M059J (cell line): ENCODE measurements around the gene LRRC10B. TPM values are rescaled to one million over a fixed set of nuclear protein-coding genes. Genes with fewer than 3 reads are reported as not detected.
"Not testable (repeated sequence)": the region's sequence is repeated elsewhere in the genome, so short reads cannot be mapped to it uniquely, and the experiment has no call there.

Source experiments
- DNase-seq: peaks from one replicate; pipeline ENCODE4 v3.0.0-alpha.2; 2012; ENCODE audit warnings: low read depth
- total RNA-seq: library from RNA; depleted of rRNA; stranded (reverse); fragments of >200 nt; shearing (Covaris generic); gene quantifications from 2 replicates; pipeline ENCODE4 v1.2.3, GENCODE V29; 2014; rRNA removed

LRRC10B gene
- 0.64 and 2.4 TPM in 2 replicates for total RNA-seq

DNA sequence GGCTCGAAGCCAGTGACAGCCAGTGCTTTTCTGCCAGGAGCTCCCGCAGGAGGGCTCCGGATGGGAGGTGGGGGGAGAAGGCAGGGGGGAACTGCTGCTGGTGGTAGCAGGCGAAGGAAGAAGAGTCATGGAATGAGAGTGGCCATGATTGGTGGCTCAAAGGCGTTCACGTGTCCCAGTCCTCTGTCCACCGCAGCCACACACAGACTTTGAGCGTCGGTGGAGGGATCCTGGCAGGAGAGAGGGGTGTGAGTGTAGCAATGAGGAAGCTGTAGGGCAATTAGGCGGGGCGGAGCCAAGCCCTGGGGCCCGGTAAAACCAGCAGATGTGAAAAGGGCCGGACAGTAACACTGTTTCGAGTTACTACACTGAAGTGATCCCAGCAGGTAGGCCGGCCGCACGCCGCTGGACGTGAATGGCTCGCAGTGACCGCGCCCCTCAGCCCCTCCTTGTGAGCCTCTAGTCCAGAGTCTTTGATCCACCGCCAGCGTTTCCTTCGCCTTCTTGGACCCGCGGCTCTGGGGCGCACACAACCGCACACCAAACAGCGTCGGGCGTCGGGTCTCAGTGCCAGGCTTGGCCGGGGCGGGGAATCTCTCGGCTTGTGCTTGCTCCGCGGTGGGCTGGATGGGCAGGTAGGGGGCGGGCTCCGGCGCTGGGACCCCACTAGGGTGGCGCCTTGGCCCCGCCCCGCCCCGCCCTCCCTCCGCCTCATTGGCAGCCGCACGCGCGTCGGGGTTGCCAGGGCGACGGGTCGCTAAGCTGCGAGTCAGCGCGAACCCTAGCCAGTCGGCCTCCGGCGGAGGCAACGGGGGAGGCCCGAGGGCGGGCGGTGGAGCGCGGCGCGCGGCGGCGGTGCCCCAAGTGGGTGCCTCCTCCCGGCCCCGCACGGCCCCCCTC, at the start of gene LRRC10B:
Gene LRRC10B (plus strand): TSS at position 788 of the 900 bp plus-strand sequence. CDS start 250 bp downstream, outside the sequence.
- peak; percentile 48 for DNase-seq

DNA sequence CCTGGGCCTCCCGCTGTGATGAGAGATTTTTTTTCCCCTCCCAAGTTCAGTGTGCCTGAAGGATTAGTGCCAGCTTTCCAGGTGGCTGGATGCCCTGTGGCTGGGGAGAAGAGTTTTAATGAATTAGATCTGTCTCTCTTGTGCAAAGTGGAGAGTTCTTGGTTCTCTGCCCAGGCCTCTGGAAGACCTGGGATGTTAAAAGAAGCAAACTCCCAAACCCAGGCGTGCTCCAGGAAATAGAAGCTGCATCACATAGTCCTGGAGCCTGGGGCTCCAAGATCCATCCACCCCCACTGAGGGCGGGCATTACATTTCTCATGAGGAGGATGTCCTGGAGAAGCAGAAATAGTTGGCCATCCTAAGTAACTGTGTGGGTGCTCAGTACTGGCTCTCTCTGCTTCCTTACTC, 48.1 kb upstream of the LRRC10B start:
- DNase-seq: no peak

DNA sequence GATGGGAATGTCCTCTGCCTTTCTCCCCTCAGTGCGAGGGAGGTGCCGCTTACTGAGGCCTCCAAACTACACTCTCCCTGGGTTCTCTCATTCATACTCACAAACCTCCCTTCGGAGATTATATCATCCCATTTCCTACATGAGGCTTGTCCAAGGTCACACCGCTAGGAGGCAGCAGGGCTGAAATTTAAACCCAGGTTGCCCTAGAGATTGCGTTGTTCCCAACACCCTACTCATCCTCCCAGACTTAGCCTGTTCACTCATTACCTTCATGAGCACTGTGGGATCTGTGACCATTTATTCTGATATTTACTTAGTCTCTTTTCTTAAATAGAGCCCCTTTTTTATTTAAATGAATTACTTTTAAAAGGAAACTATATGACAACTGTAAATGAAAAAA, 47.6 kb upstream of the LRRC10B start:
- DNase-seq: no peak

DNA sequence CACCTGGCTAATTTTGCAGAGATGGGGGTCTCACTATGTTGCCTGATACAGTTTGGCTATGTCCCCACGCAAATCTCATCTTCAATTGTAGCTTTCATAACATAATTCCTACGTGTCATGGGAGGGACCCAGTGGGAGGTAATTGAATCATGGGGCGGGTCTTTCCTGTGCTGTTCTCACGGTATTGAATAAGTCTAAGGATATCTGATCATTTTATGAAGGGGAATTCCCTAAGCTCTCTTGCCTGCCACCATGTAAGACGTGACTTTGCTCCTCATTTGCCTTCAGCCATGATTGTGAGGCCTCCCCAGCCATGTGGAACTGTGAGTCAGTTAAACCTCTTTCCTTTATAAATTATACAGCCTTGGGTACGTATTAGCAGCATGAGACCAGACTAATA, 40.9 kb upstream of the LRRC10B start:
- DNase-seq: not testable (repeated sequence)

DNA sequence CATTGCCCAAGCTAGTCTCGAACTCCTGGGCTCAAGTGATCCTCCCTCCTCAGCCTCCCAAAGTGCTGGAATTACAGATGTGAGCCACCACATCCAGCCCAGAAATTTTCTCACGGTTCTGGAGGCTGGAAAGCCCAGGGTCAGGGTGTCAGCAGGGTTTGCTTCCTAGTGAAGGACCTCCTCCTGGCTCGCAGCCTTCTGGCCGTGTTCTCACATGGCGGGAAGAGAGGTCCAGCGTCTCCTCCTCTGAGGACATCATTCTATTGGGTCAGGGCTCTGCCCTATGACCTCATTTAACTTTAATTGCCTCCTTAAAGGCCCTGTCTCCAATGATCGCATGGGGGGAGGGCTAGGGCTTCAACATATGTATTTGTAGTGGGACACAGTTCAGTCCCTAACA, 40.5 kb upstream of the LRRC10B start:
- no peak for DNase-seq

DNA sequence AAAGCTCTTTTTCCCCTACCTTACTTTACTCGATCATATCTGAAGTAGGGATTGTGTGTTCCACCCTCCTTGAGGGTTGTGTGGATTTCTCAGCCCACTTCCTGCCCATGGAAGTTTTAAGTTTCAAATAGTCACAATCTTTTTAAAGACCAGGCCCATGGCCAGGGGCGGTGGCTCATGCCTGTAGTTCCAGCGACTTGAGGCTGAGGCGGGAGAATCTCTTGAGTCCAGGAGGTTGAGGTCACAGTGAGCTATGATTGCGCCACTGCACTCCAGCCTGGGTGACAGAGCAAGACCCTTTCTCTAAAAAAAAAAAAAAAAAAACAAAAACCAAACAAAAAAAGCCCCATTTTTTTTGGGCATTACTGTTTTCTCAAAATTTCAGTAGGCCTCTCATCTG, 36.3 kb upstream of the LRRC10B start:
- DNase-seq: peak; percentile 23

DNA sequence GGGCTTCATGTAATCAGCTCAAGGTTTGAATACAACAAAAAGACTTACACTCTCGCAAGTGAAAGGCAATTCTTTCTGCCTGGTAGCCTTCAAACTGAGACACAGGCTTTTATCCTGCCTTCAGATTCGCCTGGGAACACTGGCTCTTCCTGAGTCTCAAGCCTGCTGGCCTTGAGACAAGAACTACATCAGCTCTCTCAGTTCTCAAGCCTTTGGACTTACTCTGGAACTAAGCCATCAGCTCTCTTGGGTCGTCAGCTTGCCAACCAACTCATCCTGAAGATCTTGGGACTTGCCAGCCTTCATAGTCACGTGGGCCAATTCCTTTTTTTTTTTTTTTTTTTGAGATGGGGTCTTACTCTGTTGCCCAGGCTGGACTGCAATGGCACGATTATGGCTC, 35.7 kb upstream of the LRRC10B start:
- DNase-seq: no peak

DNA sequence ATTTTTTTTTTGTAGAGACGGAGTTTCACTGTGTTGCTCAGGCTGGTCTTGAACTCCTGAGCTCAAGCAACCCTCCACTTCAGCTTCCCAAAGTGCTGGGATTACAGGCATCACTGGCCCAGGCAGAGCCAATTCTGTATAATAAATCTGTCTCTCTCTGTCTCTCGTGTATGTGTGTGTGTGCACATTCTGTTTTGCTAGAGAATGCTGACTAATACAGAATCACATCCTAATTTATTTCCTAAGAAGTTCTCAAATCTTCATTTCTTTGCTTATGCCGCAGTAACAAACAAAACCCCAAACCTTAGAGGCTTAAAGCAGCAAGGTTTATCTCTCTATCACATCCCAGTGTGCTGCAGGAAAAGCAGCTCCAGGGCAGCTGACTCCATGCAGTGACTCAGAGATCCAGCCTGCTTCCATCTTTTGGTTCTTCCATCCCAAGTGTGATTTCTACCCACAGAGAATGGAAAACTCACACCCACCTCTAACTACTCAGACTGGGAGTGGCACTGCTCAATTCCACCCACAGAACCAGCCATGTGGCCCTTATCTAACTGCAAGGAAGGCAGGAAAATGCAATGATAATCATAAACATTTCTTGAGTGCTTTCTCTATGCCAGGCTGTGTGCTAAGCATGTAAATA, 35.1 kb upstream of the LRRC10B start:
- peak; percentile 24 for DNase-seq

DNA sequence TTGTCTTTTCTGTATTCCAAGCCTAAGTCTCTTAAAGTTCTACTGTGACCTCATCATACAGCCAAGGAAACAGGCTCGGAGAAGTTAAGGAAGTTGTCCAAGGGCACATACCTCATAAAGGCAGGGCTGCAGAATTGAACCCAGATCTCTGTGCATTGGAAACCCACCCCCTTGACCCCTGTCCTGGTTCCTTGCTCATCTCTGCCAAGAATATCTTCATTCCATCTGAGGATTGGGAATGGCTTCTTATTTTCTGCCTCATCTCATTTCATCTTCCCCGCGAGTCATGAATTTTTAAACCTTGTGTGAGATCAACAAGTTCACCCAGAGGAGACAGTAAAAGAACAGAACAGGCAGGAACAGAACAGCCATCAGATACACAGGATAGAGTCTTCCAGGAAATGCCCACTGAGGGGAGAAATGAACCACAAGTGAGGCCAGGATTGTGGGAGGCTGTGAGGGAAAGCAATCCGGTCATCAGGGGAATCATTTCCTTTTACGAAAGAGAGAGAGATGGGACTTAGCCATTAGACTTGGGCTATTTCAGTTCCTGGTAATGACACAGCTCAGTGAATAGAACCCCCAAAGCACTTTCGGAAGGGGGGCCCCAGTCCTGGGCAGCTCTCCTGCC, 34.4 kb upstream of the LRRC10B start:
- no peak for DNase-seq

DNA sequence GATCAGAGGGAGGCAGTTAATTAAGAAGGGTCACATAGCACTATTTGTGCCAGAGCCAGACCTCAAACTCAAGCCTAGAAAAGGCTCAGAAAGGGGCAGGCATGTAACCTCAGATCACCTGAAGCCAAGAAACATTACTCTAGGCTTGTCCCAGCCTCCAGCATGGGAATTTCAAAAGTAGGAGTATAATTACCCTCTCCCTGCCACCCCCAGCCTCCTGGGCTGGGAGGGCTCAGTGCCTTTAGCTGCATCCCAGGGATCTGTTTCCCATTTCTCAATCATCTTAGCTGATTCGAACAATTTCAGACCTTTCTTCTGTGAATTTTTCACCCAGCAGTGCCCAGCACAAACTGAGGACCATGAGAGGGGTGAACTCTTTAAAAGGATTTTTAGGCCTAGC, 33.1 kb upstream of the LRRC10B start:
- no peak for DNase-seq

DNA sequence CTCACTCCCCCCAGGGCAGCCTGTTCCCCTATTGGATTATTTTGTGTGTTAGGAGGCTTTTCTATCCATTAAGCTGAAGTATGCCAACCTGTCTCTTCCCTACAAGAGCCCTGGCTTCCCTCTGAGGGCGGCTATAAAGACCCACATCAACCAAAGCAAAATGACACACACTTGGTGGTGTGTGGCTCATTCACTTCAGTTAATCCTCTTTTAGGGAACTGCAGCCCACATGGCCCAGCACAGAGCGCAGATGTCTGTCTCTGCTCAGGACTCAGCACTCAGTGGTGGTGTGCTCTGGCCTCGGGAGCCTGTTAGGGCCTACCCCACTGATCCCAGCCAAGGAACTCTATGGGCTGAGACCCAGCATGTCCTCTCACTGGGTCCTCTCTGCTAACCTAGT, 32.2 kb upstream of the LRRC10B start:
- no peak for DNase-seq

DNA sequence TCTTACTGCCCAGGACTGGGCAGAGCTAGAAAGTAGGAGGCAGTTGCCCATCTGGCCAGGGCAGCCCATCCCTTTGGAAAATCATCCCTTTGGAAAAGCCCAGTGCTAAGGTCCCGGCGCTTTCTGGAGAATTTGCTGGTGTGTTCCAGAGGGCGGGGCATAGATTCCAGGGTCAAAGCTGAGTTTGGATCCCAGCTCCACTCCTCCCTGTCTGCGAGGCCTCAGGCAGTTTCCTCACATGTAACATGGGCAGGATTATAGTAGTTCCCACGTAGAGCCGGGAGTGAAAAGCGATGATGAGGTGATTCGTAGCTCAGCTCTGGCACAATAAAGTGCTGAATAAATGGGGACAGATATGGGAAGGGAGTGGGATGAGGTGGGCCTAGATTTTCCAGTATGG, 31.4 kb upstream of the LRRC10B start:
- DNase-seq: no peak

DNA sequence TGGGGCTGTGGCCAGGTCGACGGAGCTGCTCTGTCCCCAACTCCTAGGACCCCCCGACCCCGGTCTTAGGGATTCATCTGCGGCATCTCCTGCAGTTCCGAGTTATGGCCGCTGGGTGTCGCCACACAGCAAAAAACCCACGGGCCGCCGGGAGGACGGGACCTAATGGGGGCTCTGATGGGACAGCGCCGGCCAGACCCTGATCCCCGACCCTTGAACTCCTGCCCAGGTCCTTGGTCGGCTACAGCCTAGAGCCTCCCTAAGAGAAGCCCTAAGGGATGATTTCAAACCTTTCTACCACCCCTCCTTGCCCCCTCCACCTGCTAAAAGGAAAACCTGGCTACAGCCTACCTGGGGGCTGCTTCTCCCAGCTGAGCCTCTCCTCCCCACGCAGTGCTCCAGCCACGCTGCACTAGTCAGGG, 30.8 kb upstream of the LRRC10B start:
- DNase-seq: no peak

DNA sequence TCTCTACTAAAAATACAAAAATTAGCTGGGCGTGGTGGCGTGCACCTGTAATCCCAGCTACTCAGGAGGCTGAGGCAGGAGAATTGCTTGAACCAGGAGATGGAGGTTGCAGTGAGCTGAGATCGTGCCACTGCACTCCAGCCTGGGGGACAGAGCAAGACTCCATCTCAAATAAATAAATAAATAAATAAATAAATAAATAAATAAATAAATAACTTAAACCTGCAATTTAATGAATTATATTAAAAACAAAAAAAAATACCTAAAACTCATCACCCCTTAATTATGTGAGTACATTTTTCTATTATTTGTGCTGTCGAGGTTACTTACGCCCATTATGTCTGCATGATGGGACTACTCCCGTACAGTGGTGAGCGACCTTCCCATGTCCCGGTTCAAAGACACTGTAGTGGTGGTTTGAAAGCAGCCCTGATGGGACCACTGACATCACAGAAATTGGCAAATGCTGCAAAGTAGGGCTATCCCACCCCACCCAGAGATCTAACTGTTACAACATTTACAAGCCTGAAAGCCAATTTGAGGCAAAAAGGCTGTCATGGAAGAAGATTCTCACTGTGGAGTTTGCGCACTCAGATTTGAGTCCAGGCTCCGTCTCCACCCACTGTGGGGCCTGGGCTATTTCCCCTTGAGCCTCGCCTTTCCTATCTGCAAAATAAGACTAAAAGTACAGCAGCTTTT, 29.0 kb upstream of the LRRC10B start:
- not testable (repeated sequence) for DNase-seq

DNA sequence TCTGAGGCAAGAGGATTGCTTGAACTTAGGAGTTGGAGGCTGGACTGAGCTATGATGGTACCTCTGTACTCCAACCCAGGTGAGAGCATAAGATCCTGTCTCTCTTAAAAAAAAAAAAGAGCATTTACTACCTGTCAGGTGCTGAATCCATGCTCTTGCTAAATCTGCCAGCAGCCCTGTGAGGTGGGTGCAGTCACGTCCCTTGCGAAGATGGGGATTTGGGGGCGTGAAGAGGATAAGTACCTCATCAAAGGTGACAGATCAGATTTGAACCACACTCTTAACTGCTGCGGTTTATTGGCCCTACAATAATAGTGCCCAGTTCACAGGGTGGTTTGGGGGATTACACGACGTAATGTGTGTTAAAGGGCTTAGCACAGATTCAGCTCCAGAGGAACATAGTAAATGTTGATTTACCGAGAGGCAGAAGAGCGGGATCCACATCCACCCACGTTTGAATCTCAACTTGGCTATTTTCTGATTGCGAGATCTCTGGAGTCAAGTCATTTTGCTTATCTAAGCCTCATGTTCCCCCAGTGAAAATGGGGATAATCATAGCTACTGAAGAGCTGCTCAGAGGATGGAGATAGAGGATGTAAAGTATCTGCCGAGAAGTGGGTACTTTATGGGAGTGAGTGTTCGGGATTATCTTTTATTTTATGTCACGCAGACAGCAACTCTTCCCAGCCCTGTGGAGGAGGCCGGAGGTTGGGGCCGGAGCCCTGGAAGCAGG, 28.1 kb upstream of the LRRC10B start:
- DNase-seq: no peak

DNA sequence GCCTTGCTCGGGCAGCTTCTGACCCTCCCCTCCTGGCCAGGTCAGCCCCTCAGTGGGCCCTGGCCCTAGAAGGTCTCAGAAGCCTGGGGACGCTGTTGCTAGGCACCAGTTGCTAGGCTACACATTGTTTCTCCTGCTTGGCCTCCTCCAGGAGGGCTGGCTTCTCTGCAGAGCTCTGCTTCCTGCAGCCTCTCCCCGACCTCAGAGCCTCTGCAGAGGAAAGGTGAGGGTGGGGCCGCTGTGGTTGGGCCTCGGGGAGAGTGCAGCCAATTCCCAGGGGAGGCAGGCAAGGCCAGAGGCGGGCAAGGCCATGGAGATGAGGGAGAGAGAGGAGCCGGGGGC, 27.6 kb upstream of the LRRC10B start:
- peak; percentile 56 for DNase-seq

DNA sequence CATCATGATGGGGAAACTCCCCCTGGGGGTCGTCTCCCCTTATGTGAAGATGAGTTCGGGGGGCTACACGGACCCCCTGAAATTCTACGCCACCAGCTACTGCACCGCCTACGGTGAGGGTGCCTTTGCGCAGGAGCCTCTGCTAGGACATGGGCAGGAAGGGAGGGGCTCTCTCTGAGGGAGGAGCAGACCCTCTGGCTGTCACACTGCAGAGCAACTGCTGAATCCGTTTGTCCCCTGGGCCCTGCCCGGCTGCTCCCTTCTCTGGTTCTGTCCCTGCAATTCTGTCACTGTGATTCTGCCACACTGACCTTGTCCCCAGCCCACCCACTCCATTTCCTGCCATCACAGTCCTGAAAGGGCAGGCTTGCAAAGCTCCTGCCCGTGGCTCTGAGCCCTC, 26.7 kb upstream of the LRRC10B start:
- no peak for DNase-seq

DNA sequence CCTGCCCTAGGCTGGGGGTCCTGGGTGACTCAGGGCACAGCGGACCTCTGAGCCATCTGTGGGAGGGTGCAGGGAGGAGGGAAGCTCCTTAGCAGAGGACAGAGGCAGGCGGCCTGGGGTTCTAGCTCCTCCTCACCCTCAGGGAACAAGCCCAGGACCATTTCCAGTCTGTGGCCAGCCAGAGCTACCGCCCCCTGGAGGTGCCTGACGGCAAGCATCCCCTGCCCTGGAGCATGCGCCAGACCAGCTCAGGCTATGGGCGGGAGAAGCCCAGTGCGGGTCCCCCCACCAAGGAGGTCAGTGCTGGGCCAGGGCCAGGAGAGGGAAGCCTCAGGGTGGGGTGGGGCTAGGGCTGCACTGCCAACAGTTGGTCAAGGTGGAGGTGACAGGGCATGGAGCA, 26.0 kb upstream of the LRRC10B start:
- DNase-seq: no peak

DNA sequence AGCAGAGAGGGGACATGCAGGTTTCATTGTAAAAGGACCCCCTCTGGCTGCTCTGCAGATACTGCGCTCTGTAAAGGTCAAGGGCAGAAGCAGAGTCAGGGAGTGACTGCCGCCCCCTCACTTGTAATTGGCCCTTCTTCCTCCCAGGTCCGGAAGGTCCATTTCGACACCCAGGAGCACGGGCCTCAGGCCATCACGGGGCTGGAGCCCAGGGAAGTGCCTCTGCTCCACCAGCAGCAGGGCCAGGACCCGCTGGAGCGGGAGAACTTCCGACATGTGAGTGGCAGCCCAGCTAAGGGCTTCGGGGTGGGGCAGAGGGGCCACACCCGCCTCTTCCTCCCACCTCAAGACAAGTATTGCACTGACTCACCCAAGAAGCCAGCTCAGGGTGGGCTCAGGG, 24.0 kb upstream of the LRRC10B start:
- no peak for DNase-seq

DNA sequence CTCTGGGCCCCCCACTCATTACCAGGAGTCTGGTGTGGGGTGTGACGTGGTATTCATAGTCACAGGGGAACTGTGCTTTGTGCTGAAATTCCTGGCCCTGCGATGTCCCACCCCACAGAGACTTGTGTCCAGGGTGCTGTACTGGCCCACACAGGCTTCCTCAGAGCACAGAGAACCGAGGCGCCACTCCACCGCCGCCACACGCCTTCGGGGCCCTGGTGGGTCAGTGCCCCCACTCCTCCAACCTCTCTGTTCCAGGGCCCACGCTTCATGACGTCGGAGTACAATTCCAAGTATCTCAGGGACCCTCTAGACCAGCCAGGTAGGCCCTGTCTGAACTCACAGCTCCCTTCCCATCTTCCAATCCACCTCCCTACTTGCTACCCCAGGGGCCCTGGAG, 23.5 kb upstream of the LRRC10B start:
- DNase-seq: no peak

DNA sequence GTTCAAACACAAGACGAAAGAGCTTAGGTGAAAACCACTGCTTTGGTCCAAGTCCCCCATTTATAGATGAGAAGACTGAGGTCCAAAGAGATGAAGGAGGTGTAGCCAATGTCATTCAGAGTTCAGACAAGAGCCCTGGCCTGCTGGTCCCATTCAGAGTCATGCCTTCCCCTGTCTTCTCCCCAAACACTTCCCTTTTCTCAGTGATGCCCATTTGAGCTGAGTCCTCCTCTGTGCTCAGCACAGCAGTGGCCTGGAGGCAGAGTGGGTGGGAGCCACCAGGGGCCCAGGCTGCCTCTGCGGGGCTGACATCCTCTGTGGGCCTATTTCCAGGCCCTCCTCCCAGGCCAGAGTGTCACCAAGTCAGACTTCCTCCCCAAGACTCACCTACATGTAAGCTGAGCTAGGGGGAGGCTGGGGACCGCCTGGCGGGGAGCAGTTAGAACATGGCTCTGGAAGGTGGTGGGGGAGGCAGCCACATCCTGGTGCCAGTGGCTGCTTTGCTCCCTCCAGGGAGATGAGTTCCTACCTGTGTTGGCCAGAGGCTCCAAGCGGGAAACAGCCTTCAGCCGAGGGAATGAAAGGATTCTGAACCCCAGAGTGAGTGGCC, 22.4 kb upstream of the LRRC10B start:
- no peak for DNase-seq
